Measurements from ENCODE around the gene ZP1.

GRCh38 chr11:60835534-60835846, 31.9 kb upstream of the ZP1 start:
- TF ChIP-seq ZBTB21 (CRISPR knock-in tag; IDR thresholded peaks at IDR 0.05; ENCODE audit: borderline replicate concordance), result no peak
- no peak for TF ChIP-seq KAT7 (CRISPR knock-in tag; IDR thresholded peaks at IDR 0.05; ENCODE audit: borderline replicate concordance)
